ENCODE data around the gene ABLIM2.
"Not testable (repeated sequence)": the region's sequence is repeated elsewhere in the genome, so short reads cannot be mapped to it uniquely, and the experiment has no call there.

Gene ABLIM2

GRCh38 chr4:7939377-7940108 is 219.1 kb downstream of the ABLIM2 start, which contains the start of gene AFAP1:
Gene AFAP1 (minus strand): TSS chr4:7939861. CDS start chr4:7872078, 67,783 bp downstream.
- peak; percentile 86 for DNase-seq (ENCODE audit: low read depth)

- DNase-seq (ENCODE audit: low read depth) = no peak
Measured at GRCh38 chr4:7938609-7939376, 219.8 kb downstream of the ABLIM2 start.

GRCh38 chr4:7938266-7938608 is 220.4 kb downstream of the ABLIM2 start:
- no peak for DNase-seq (ENCODE audit: low read depth)

DNA sequence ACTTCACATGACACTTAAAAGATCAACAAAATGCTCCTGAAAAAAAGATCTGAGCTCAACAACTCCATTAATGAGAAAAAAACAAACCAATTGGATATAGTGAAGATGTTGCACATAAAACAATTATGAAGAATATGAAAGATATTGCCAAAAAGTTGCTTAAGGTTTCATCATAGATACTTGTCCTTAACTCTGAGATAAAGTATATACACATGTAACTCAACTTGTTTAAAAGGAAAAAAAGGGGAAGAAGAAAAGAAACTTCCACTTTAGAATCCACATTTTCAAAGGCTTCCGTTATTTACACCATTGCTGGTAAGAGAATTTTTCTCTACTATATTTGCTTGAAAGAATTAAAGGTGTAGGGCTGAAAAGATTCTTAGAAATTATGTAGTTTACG is 221.6 kb downstream of the ABLIM2 start:
- DNase-seq (ENCODE audit: low read depth) = no peak

- no peak for DNase-seq (ENCODE audit: low read depth)
Measured at GRCh38 chr4:7933651-7934510, 224.7 kb downstream of the ABLIM2 start.

DNA sequence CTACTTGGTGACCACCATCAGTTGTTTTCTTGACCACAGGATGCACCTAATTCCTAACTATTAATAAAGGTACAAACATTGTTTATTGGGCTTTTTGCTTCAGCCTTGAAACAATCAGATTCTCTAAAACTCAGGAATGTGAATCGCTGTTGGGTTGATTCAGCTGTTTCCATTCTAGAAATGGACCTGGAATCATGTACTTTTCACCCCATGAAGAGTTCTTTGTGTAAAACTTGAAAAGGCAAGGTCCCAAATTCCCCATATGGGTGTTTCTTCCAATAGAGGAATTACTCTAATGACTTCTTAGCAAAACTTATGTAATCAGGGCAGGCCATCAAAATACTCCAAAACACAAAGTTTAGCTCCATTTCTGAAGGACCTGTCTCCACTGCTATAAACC is 226.3 kb downstream of the ABLIM2 start:
- DNase-seq (ENCODE audit: low read depth) = no peak

DNA sequence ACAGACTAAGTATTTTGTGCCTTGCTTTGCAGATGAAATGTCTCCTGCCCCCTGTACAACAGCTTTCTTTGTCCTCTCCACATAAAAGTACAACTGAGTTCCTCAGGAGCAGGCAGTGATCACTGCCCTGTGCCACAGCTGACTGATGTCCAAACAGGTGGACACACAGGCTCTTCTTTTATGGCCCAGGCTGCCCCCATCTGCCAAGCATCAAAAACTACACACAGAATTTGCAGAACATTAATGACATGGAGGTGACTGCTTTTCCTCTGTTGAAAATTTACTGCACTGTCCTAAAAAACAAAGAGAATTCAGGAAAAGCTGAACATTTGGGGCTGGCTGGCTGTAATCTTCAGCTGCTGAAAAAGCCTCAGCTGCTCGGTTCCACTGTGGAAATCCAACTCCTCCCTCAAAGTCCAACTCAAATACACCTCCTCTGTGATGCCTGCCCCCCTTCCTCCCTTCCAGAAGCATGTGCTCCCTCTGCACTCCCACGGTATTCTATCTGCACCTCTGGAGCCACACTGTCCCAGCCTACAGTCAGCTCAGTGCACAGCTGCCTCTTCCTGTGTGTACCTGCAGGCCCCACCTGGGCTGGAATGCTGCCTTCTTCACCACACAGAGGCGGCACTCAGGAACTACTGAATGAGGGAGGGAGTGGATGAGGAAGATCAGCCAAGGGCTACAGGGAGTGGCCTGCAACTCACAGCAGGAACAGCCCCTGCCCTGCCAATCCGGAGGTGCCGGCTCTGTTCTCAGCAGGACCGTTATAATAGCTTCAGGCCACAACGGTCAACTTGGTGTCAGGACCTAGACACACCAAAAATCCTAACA is 229.3 kb downstream of the ABLIM2 start:
- DNase-seq (ENCODE audit: low read depth) = no peak

GRCh38 chr4:7928711-7929110 is 229.9 kb downstream of the ABLIM2 start:
- DNase-seq (ENCODE audit: low read depth) = no peak

GRCh38 chr4:7926822-7927221 is 231.8 kb downstream of the ABLIM2 start:
- no peak for DNase-seq (ENCODE audit: low read depth)

GRCh38 chr4:7924570-7924969 is 234.0 kb downstream of the ABLIM2 start:
- no peak for DNase-seq (ENCODE audit: low read depth)

GRCh38 chr4:7924163-7924562 is 234.4 kb downstream of the ABLIM2 start:
- no peak for DNase-seq (ENCODE audit: low read depth)

DNA sequence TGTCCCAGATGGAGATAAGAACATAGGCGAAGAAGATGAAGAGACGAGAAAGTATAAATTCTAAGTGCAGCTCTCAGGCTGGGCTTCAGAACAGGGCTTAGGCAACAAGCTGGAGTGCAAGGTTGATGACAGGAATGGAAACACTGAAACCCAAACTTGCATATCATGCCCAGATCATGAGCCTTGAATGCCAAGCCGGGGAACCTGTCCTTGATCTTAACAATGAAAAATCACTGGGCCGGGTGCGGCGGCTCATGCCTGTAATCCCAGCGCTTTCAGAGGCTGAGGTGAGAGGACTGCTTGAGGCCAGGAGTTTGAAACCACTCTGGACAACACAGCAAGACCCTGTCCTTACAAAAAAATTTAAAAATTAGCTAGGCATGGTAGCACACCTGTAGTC is 236.1 kb downstream of the ABLIM2 start:
- no peak for DNase-seq (ENCODE audit: low read depth)

DNA sequence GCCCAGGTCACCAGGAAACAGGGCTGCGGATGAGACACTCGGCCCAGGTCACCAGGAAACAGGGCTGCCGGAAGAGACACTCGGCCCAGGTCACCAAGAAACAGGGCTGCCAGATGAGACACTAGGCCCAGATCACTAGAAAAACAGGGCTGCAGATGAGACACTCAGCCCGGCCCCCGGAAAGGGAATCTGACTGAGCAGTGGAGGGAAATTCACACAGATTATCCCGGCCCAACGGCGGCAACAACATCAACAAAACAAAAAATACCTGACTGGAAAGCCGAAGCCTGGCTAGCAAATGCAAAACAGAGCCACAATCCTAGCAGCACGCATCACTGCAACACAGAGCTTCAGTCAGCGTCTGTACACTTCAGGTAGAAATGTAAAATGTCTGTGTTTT is 239.6 kb downstream of the ABLIM2 start:
- no peak for DNase-seq (ENCODE audit: low read depth)

- DNase-seq (ENCODE audit: low read depth) = not testable (repeated sequence)
Measured at GRCh38 chr4:7918187-7918586, 240.4 kb downstream of the ABLIM2 start.

- DNase-seq (ENCODE audit: low read depth) = no peak
Measured at GRCh38 chr4:7917669-7918068, 240.9 kb downstream of the ABLIM2 start.

DNA sequence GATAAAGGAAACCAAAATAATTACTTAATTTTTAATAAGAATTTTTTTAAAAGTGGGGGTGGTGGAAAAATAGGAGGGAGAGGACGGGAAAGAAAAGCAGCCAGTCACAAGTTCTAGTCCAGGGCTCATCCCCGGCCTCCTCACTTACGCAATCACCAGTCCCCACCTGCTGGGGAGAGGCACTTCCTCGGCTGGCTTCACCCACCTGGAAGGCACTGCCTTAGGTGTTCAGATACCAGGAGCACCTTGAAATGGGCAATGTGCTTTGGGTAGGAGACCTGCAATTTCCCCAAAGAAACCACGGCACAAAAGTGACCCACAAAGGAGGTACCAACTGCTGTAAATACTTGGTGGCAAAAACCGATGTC is 242.8 kb downstream of the ABLIM2 start:
- DNase-seq (ENCODE audit: low read depth) = no peak
